GM19099 (cell line): ENCODE measurements around the gene RHOC.

Experiments used
- POLR2A ChIP-seq: IDR thresholded peaks from 3 replicates; pipeline ENCODE4 v1.6.1; 2011; ENCODE audit warnings: low read depth; ENCODE audit not compliant: insufficient read length; ENCODE audit errors: extremely low read depth

Gene RHOC

GRCh38 chr1:112674986-112675727 is 31.8 kb downstream of the RHOC start:
- no peak for TF ChIP-seq POLR2A

- TF ChIP-seq POLR2A, result peak; percentile 59
Measured at GRCh38 chr1:112674440-112674985, 32.4 kb downstream of the RHOC start, which contains the start of gene MOV10. MOV10 (plus strand) TSS chr1:112674659; CDS start chr1:112674913, 254 bp downstream.

DNA sequence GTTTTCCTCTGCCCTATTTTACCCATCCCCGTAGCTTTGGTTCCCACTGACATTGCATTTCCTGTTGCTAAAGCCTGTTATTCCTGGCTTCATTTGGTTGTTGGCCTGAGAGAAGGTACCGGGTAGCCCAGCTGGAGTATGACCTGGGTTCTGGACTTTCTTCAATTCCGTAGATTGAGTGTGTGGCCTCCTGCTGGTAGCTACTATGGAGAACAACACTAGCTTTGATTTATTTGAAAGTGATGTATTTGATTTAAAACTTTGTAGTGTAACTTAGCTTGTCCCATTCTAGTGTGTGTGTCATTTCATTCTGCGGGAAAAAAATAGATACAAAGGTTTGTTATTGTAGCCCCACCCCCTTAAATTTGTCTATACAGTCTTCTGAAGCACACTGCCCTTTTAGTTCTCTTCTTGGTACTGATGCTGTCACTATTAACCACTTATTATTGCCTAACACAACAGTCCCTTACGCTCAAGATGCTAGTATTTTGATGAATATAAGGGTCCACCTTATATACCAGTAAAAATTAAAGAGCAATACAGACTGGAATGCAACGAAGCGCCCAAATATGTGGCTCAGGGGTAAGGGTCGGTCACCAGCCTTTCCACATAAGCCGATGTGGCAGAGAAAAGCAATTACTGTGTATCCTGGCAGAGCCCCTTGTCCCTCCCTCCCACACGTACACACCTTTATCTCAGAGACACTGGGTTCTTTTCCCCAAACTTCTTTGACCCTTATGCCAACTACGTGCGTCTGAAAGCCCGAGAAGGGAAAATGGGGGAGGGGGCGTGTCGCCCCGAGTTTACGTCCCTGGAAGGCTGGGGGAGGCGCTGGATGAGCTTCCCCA is 33.1 kb downstream of the RHOC start:
- no peak for TF ChIP-seq POLR2A

DNA sequence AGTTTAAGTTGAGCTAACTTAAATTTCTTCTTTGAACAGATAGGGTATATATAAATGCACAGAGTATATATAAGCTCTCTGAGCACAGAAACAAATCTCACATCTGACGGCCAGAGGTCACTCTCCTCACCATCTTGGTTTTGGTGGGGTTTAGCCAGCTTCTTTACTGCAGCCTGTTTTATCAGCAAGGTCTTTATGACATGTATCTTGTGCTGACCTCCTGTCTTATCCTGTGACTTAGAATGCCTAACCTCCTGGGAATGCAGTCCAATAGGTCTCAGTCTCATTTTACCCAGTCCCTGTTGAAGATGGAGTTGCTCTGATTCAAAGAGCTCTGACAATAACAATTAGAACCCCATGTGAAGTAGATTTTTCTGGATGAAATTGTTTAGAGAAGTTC is 34.1 kb downstream of the RHOC start:
- TF ChIP-seq POLR2A, result no peak

GRCh38 chr1:112672009-112672408 is 34.9 kb downstream of the RHOC start:
- TF ChIP-seq POLR2A, result no peak

DNA sequence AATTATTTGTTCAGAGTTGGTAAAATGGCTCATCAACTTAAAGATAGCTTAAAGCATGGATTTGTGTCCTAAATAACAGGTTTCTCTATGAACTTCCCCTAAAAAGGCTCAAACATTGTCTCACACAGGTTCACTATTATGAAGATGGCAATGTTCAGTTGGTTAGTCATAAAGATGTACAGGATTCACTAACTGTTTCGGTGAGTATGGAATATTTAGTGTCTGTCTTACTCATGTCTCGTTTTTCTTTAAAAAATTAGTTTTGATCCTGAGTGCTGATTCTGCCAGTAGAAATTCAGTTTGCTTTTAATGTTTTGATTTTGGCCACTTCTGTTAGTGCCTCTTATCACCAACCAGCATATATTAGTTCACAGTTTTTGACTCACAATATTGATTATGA is 40.0 kb downstream of the RHOC start:
- no peak for TF ChIP-seq POLR2A

DNA sequence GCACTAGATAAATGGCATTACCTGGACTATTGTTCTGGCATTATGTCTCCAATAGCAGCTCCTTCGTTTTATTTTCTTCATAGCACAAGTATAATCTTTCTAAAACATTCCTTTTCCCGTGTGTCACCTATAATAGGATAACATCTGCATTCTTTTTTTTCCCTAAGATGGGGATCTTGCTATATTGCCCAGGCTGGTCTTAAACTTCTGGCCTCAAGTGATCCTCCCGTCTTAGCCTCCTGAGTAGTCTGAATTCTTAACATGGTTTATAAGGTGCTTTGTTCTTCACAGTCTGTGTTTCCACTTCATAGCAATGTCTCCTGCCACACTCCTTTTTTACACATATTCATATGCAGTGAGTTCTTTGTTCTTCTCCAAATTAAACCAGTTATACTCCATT is 41.1 kb downstream of the RHOC start:
- TF ChIP-seq POLR2A, result no peak

DNA sequence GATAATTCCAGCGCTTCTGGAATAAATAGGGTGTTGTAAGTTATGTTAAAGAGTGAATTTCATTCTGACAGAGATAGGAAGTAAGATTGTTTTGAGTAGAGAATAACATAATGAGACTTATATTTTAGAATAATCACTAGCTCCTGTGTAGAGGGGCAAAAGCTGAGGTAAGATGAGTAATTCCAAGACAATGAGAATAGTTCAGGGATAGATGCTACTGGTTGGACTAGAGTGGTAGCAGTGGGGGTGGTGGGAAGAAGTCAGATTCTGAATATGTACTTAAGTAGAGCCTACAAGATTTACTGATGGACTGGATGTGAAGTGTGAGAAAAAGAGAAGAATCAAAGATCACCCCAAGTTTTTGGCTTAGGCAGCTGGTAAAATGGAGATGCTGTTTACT is 55.7 kb downstream of the RHOC start:
- no peak for TF ChIP-seq POLR2A
